Choroid plexus epithelial cell (primary cell): ENCODE measurements around the gene CFAP157.

Experiments used
- DNase-seq: peaks from one replicate; pipeline ENCODE4 v3.0.0-alpha.2; 2010; ENCODE audit warnings: low read depth
- H3K4me3 ChIP-seq: 2 replicates; pipeline ENCODE4 v1.5.1; 2011; ENCODE audit warnings: low read depth, mild to moderate bottlenecking, control low read depth, low read length, moderate library complexity
- CTCF ChIP-seq: conservative IDR thresholded peaks from 2 replicates; pipeline ENCODE4 v1.5.1; 2011; ENCODE audit warnings: low read depth, mild to moderate bottlenecking, control low read depth, inconsistent platforms, low read length, moderate library complexity

Gene CFAP157

GRCh38 chr9:127714020-127714750 lies 7.4 kb downstream of the CFAP157 start:
- no peak for TF ChIP-seq CTCF
- DNase-seq, result no peak
- peak overlapping the region; percentile 87 for H3K4me3 ChIP-seq

GRCh38 chr9:127714951-127715469 lies 8.2 kb downstream of the CFAP157 start:
- H3K4me3 ChIP-seq, result peak overlapping the region; percentile 87
- TF ChIP-seq CTCF, result no peak
- no peak for DNase-seq

- peak within 1 kb of the TSS; percentile 87 for H3K4me3 ChIP-seq
- DNase-seq, result peak; percentile 94
- TF ChIP-seq CTCF, result no peak
Measured at GRCh38 chr9:127715470-127716337, 8.9 kb downstream of the CFAP157 start, which contains the start of the genes PTRH1 and TTC16. PTRH1 (minus strand) TSS chr9:127715663; CDS start chr9:127715639, 24 bp downstream. TTC16 (plus strand) TSS chr9:127716079; CDS start chr9:127716146, 67 bp downstream.

GRCh38 chr9:127716412-127716811 lies 9.6 kb downstream of the CFAP157 start:
- TF ChIP-seq CTCF, result no peak
- DNase-seq, result no peak
- H3K4me3 ChIP-seq, result no peak overlapping the region

GRCh38 chr9:127717766-127718165 lies 11.0 kb downstream of the CFAP157 start:
- no peak for TF ChIP-seq CTCF
- H3K4me3 ChIP-seq, result no peak overlapping the region
- no peak for DNase-seq

GRCh38 chr9:127720031-127720864 lies 13.5 kb downstream of the CFAP157 start:
- DNase-seq, result no peak
- no peak for TF ChIP-seq CTCF
- H3K4me3 ChIP-seq, result no peak overlapping the region
